Sigmoid colon (tissue), 7 donors: ENCODE results near the gene YDJC. TPM values are rescaled to one million over a fixed set of nuclear protein-coding genes. Genes with fewer than 3 reads are reported as not detected.
"Not testable (repeated sequence)": the region's sequence is repeated elsewhere in the genome, so short reads cannot be mapped to it uniquely, and the experiment has no call there.

Source experiments
- DNase-seq: peaks from one replicate; pipeline ENCODE4 v3.0.0-alpha.2; 2019
- H3K27ac ChIP-seq, 4 donors: fragments of 200-600 bp; sonication (generic); one replicate each; pipeline ENCODE4 v1.5.1; 2016 to 2019; ENCODE audit warnings: mild to moderate bottlenecking in 1 of 4
- H3K27me3 ChIP-seq, 3 donors: fragments of 200-600 bp; sonication (generic); one replicate each; pipeline ENCODE4 v1.5.1; 2019; ENCODE audit warnings: mild to moderate bottlenecking in 1 of 3
- H3K36me3 ChIP-seq, 4 donors: fragments of 200-600 bp; sonication (generic); one replicate each; pipeline ENCODE4 v1.5.1; 2016 to 2019
- H3K4me1 ChIP-seq, 4 donors: fragments of 200-600 bp; sonication (generic); one replicate each; pipeline ENCODE4 v1.5.1; 2017 to 2019
- H3K4me3 ChIP-seq, 4 donors: fragments of 200-600 bp; sonication (generic); one replicate each; pipeline ENCODE4 v1.5.1; 2017 to 2019; ENCODE audit warnings: mild to moderate bottlenecking in 2 of 4, moderate library complexity in 1 of 4
- H3K9me3 ChIP-seq, 4 donors: fragments of 200-600 bp in 3 of 4; sonication (generic) in 3 of 4; one replicate each; pipeline versions ENCODE4 v1.5.1 to v1.6.1; 2013 to 2019
- EP300 ChIP-seq, 4 donors: sonication (generic); formaldehyde crosslinking; IDR thresholded peaks; one replicate each; pipeline ENCODE4 v1.6.1; 2017; ENCODE audit warnings: antibody characterized with exemption in 4 of 4
- POLR2A ChIP-seq, 2 donors: fragments of 450-650 bp; IDR thresholded peaks; one replicate each; pipeline ENCODE4 v1.6.1; 2016; ENCODE audit warnings: antibody characterized with exemption in 2 of 2, mild to moderate bottlenecking in 2 of 2, moderate library complexity in 2 of 2
- POLR2AphosphoS5 ChIP-seq, 4 donors: sonication (generic); formaldehyde crosslinking; IDR thresholded peaks; one replicate each; pipeline ENCODE4 v1.6.1; 2017; ENCODE audit warnings: antibody characterized with exemption in 4 of 4
- WGBS, 2 donors: extraction: QIAGEN DNeasy Blood & Tissue Kit; methylation state at CpG; one replicate each; pipeline ENCODE4 v1.1.7; 2013; 5-methylcytosine and 5-hydroxymethylcytosine counted together
- intact Hi-C: fragments of 100-400 bp; cut with DNase I; formaldehyde crosslinking; loops from one replicate; pipeline ENCODE4 v1.15.1; 2023
- polyA plus RNA-seq, 3 donors: library from polyadenylated mRNA; stranded (reverse); fragments of 200-250 nt; gene quantifications; one replicate each; pipeline ENCODE4 v1.2.3, GENCODE V29; 2013
- total RNA-seq, 4 donors: library from RNA; depleted of rRNA; stranded (reverse); fragments of >200 nt; gene quantifications; one replicate each; pipeline ENCODE4 v1.1.0, GENCODE V29; 2016
- TF ChIP-seq, protein P1 (sequence below), 4 experiments: fragments of 450-650 bp in 3 of 4; fragments of 200-600 bp in 1 of 4; IDR thresholded peaks; one replicate each; pipeline ENCODE4 v1.5.1; 2016 to 2019; ENCODE audit warnings: antibody characterized with exemption in 4 of 4, mild to moderate bottlenecking in 3 of 4, moderate library complexity in 2 of 4
- donor health status: healthy with polysubstance abuse.
- donor health status: Bipolar disorder and iron deficiency.
- donor health status: healthy.

The YDJC gene
- total and polyA plus RNA-seq, 7 donors, result 8.3 to 36.5 (median 16.3) TPM

DNA sequence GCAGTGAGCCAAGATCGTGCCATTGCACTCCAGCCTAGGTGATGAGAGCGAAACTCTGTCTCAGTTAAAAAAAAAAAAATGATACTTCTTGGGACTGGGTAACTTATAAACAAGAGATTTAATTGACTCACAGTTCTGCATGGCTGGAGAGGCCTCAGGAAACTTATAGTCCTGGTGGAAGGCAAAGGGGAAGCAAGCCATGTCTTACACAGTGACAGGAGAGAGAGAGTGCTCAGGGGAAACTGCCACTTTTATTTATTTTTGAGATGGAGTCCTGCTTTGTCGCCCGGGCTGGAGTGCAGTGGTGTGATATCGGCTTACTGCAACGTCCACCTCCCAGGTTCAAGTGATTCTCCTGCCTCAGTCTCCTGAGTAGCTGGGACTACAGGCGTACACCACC lies 20.5 kb upstream of the YDJC start:
- no peak overlapping the region for H3K4me3 ChIP-seq
- H3K36me3 ChIP-seq, result no peaks in the 10 kb centered on the region
- intact Hi-C loops, result no loop called here
- no peak overlapping the region for H3K27ac ChIP-seq
- peaks cover 0 to 22% (median 0%) of the 10 kb centered on the region in 3 donors for H3K27me3 ChIP-seq
- TF ChIP-seq, protein P1, sequence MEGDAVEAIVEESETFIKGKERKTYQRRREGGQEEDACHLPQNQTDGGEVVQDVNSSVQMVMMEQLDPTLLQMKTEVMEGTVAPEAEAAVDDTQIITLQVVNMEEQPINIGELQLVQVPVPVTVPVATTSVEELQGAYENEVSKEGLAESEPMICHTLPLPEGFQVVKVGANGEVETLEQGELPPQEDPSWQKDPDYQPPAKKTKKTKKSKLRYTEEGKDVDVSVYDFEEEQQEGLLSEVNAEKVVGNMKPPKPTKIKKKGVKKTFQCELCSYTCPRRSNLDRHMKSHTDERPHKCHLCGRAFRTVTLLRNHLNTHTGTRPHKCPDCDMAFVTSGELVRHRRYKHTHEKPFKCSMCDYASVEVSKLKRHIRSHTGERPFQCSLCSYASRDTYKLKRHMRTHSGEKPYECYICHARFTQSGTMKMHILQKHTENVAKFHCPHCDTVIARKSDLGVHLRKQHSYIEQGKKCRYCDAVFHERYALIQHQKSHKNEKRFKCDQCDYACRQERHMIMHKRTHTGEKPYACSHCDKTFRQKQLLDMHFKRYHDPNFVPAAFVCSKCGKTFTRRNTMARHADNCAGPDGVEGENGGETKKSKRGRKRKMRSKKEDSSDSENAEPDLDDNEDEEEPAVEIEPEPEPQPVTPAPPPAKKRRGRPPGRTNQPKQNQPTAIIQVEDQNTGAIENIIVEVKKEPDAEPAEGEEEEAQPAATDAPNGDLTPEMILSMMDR (IDR thresholded peaks at IDR 0.05), result no peak
- TF ChIP-seq POLR2A (IDR thresholded peaks at IDR 0.05) (no peak), EP300 (IDR thresholded peaks at IDR 0.05) (no peak), POLR2AphosphoS5 (IDR thresholded peaks at IDR 0.05) (no peak)
- WGBS, 2 donors, result 95 to 96% methylated on average over 7 of the region's 7 CpGs
- no peaks in the 10 kb centered on the region for H3K9me3 ChIP-seq
- no peak for DNase-seq
- H3K4me1 ChIP-seq, result peaks cover 0 to 28% (median 16%) of the 10 kb centered on the region in 4 donors

DNA sequence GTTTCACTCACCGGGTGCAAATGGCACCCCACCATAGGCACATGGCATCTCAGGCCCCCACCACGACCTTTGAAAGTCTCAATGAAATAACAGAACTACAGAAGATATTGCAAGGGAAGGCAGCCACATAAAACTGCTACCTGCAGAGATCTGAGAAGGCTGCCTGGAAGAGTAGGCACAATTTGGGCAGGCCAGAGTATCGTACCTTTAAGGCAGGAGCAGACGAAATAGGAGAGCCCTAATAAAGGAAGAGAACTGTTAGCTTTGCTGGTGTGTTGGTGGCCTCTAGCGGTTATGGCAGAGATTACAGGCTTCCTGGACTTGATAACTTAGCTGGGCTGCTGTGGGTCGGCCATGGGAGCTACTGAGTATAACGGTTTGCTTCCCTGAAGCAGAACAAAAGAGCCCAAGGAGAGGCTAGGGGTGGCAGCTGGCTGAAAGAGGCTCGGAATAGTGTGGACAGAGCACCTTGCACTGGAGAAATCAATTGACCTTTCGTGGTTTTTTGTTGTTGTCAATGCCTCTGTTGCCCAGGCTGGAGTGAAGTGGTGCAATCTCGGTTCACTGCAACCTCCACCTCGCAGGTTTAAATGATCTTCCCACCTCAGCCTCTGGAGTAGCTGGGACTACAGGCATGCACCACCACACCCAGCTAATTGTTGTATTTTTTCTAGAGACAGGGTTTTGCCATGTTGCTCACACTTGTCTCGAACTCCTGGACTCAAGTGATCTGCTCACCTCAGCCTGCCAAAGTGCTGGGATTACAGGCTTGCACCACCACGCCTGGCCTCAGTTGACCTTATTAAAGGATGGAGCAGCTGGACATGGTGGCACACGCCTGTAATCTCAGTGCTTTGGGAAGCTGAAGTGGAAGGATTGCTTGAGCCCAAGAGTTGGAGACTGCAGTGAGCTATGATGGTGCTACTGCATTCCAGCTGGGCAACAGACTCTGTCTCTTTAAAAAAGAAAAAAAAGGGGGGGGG lies 17.1 kb upstream of the YDJC start:
- Histone ChIP-seq H3K4me1 (peaks cover 0 to 34% (median 20%) of the 10 kb centered on the region in 4 donors), H3K4me3 (no peak overlapping the region), H3K27ac (no peak overlapping the region), H3K27me3 (no peaks in the 10 kb centered on the region), H3K9me3 (no peaks in the 10 kb centered on the region), H3K36me3 (no peaks in the 10 kb centered on the region)
- DNase-seq, result peak; percentile 85
- TF ChIP-seq, protein P1 (IDR thresholded peaks at IDR 0.05), result peak; percentile 68 to 82 (median 78)
- no peak for TF ChIP-seq POLR2AphosphoS5 (IDR thresholded peaks at IDR 0.05)
- intact Hi-C loops, result no loop called here
- WGBS, 2 donors, result 46 to 53% methylated on average over 14 of the region's 14 CpGs

DNA sequence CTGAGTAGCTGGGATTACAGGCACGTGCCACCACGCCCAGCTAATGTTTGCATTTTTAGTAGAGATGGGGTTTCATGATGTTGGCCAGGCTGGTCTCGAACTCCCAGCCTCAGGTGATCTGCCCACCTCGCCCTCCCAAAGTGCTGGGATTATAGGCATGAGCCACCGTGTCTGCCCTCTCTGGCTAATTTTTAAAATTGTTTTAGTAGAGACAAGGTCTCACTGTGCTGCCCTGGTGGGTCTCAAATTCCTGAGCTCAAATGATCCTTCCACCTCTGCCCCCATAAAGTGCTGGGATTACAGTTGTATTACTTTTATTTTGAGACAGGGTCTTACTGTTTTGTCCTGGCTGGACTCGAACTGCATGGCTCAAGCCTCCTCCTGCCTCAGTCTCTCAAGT lies 15.7 kb upstream of the YDJC start:
- H3K27ac ChIP-seq, H3K9me3 ChIP-seq, H3K4me3 ChIP-seq, intact Hi-C loops, DNase-seq, H3K36me3 ChIP-seq, H3K27me3 ChIP-seq: not testable (repeated sequence)
- WGBS, 2 donors, result 80 to 93% methylated on average over 6 of the region's 6 CpGs
- H3K4me1 ChIP-seq, result peaks cover 0 to 31% (median 20%) of the 10 kb centered on the region in 4 donors

DNA sequence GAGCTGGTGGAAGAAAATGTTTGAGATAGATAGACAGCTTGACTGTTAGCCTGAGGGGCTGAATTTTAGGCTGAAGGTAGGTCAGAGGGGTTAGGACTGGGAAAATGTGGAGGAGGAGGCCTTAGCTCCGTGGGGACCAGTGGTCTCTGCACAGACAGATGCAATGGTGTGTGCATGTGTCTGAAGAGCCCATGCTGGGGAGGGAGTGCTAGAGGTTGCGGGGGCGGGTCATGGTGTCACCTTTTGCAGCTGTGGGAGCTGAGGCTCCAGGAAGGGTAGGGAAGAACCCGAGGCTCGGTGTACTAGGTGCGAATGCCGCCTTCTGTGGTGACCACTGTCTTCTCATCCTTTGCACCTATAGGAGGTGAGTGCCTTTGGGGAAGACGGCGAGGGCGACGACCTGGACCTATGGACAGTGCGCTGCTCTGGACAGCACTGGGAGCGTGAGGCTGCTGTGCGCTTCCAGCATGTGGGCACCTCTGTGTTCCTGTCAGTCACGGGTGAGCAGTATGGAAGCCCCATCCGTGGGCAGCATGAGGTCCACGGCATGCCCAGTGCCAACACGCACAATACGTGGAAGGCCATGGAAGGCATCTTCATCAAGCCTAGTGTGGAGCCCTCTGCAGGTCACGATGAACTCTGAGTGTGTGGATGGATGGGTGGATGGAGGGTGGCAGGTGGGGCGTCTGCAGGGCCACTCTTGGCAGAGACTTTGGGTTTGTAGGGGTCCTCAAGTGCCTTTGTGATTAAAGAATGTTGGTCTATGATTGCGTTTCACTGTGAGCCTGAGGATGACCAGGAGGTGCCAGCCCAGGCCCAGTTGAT lies 13.9 kb upstream of the YDJC start:
- Histone ChIP-seq H3K36me3 (no peaks in the 10 kb centered on the region), H3K27me3 (no peaks in the 10 kb centered on the region), H3K27ac (no peak overlapping the region), H3K9me3 (no peaks in the 10 kb centered on the region), H3K4me1 (peaks cover 0 to 31% (median 20%) of the 10 kb centered on the region in 4 donors), H3K4me3 (no peak overlapping the region)
- intact Hi-C loops, result loop anchor here (2.0 kb wide), 1 partner anchor 75 kb away; no protein-coding TSS in a partner anchor
- 90 to 92% methylated on average over 22 of the region's 22 CpGs for whole genome bisulfite sequencing, 2 donors
- TF ChIP-seq POLR2A (IDR thresholded peaks at IDR 0.05) (no peak), EP300 (IDR thresholded peaks at IDR 0.05) (no peak), POLR2AphosphoS5 (IDR thresholded peaks at IDR 0.05) (no peak)
- TF ChIP-seq, protein P1 (IDR thresholded peaks at IDR 0.05), result no peak
- no peak for DNase-seq
